ENCODE measurements around the gene INKA1. TPM values are rescaled to one million over a fixed set of nuclear protein-coding genes. Genes with fewer than 3 reads are reported as not detected.

INKA1 gene
- total RNA-seq, 1 donor, result 5.8 TPM

GRCh38 chr3:49759226-49759625 lies 43.8 kb upstream of the INKA1 start:
- Histone ChIP-seq H3K9me3 (ENCODE audit: low read depth, low read length) (no peaks in the 10 kb centered on the region), H3K79me2 (ENCODE audit: insufficient read depth, low read length) (peaks cover 86% of the 10 kb centered on the region), H3K27ac (ENCODE audit: low read depth, low read length) (no peak overlapping the region), H3K27me3 (ENCODE audit: insufficient read depth, low read length) (no peaks in the 10 kb centered on the region), H4K20me1 (ENCODE audit: insufficient read depth, low read length) (peaks cover 43% of the 10 kb centered on the region), H3K4me3 (ENCODE audit: insufficient read depth, low read length) (no peak overlapping the region), H3K36me3 (ENCODE audit: insufficient read depth, low read length) (no peaks in the 10 kb centered on the region), H3K4me1 (ENCODE audit: insufficient read depth, low read length) (no peaks in the 10 kb centered on the region), H2AFZ (ENCODE audit: low read length) (no peak overlapping the region), H3K4me2 (ENCODE audit: insufficient read depth, low read length) (no peak overlapping the region)
- no peak for DNase-seq (ENCODE audit: insufficient read length, low spot score, missing footprints)
- no peak for TF ChIP-seq CTCF (IDR thresholded peaks at IDR 0.05; ENCODE audit: extremely low read depth, low read depth, low read length)

GRCh38 chr3:49761661-49762060 lies 41.4 kb upstream of the INKA1 start:
- no peaks in the 10 kb centered on the region for H3K9me3 ChIP-seq (ENCODE audit: low read depth, low read length)
- no peak for TF ChIP-seq CTCF (IDR thresholded peaks at IDR 0.05; ENCODE audit: extremely low read depth, low read depth, low read length)
- no peaks in the 10 kb centered on the region for H3K36me3 ChIP-seq (ENCODE audit: insufficient read depth, low read length)
- H3K27me3 ChIP-seq (ENCODE audit: insufficient read depth, low read length), result no peaks in the 10 kb centered on the region
- H3K4me2 ChIP-seq (ENCODE audit: insufficient read depth, low read length), result no peak overlapping the region
- peaks cover 36% of the 10 kb centered on the region for H4K20me1 ChIP-seq (ENCODE audit: insufficient read depth, low read length)
- H2AFZ ChIP-seq (ENCODE audit: low read length), result no peak overlapping the region
- H3K4me3 ChIP-seq (ENCODE audit: insufficient read depth, low read length), result no peak overlapping the region
- no peak overlapping the region for H3K27ac ChIP-seq (ENCODE audit: low read depth, low read length)
- DNase-seq (ENCODE audit: insufficient read length, low spot score, missing footprints), result no peak
- H3K4me1 ChIP-seq (ENCODE audit: insufficient read depth, low read length), result no peaks in the 10 kb centered on the region
- H3K79me2 ChIP-seq (ENCODE audit: insufficient read depth, low read length), result peaks cover 85% of the 10 kb centered on the region

GRCh38 chr3:49763981-49764380 lies 39.1 kb upstream of the INKA1 start:
- Histone ChIP-seq H3K4me2 (ENCODE audit: insufficient read depth, low read length) (no peak overlapping the region), H3K9me3 (ENCODE audit: low read depth, low read length) (no peaks in the 10 kb centered on the region), H4K20me1 (ENCODE audit: insufficient read depth, low read length) (peaks cover 39% of the 10 kb centered on the region), H3K36me3 (ENCODE audit: insufficient read depth, low read length) (no peaks in the 10 kb centered on the region), H3K27ac (ENCODE audit: low read depth, low read length) (no peak overlapping the region), H2AFZ (ENCODE audit: low read length) (no peak overlapping the region), H3K4me3 (ENCODE audit: insufficient read depth, low read length) (no peak overlapping the region), H3K4me1 (ENCODE audit: insufficient read depth, low read length) (no peaks in the 10 kb centered on the region), H3K79me2 (ENCODE audit: insufficient read depth, low read length) (peaks cover 85% of the 10 kb centered on the region), H3K27me3 (ENCODE audit: insufficient read depth, low read length) (no peaks in the 10 kb centered on the region)
- no peak for TF ChIP-seq CTCF (IDR thresholded peaks at IDR 0.05; ENCODE audit: extremely low read depth, low read depth, low read length)
- no peak for DNase-seq (ENCODE audit: insufficient read length, low spot score, missing footprints)

- H3K4me2 ChIP-seq (ENCODE audit: insufficient read depth, low read length), result no peak overlapping the region
- no peak overlapping the region for H3K4me3 ChIP-seq (ENCODE audit: insufficient read depth, low read length)
- no peaks in the 10 kb centered on the region for H3K9me3 ChIP-seq (ENCODE audit: low read depth, low read length)
- peaks cover 40% of the 10 kb centered on the region for H4K20me1 ChIP-seq (ENCODE audit: insufficient read depth, low read length)
- H3K4me1 ChIP-seq (ENCODE audit: insufficient read depth, low read length), result no peaks in the 10 kb centered on the region
- no peak overlapping the region for H2AFZ ChIP-seq (ENCODE audit: low read length)
- DNase-seq (ENCODE audit: insufficient read length, low spot score, missing footprints), result no peak
- H3K27ac ChIP-seq (ENCODE audit: low read depth, low read length), result no peak overlapping the region
- no peaks in the 10 kb centered on the region for H3K36me3 ChIP-seq (ENCODE audit: insufficient read depth, low read length)
- no peaks in the 10 kb centered on the region for H3K27me3 ChIP-seq (ENCODE audit: insufficient read depth, low read length)
- TF ChIP-seq CTCF (IDR thresholded peaks at IDR 0.05; ENCODE audit: extremely low read depth, low read depth, low read length), result no peak
- peaks cover 92% of the 10 kb centered on the region for H3K79me2 ChIP-seq (ENCODE audit: insufficient read depth, low read length)
These were observed 33.7 kb upstream of the INKA1 start for GRCh38 chr3:49769286-49769915.
